WTC11 (cell line): ENCODE data around the gene MCCC2. TPM values are rescaled to one million over a fixed set of nuclear protein-coding genes. Genes with fewer than 3 reads are reported as not detected.

Source experiments
- ATAC-seq: fragments of 200-7000 bp; cut with Tn5 transposase; 2 replicates; pipeline ENCODE4 v1.10.0; 2021; ENCODE audit warnings: mild to moderate bottlenecking, moderate library complexity
- CTCF ChIA-PET: fragments of 300-600 bp; sonication (Branson Sonifier 250); formaldehyde crosslinking; loops from one replicate; lab custom pipeline; 2021; ENCODE audit warnings: antibody characterized with exemption; lab: Charles Lee
- POLR2A ChIA-PET: fragments of 350-600 bp; sonication (Branson Sonifier 250); formaldehyde crosslinking; loops from one replicate; lab custom pipeline; 2021; ENCODE audit warnings: antibody characterized with exemption; lab: Charles Lee
- DNase-seq: peaks from one replicate; pipeline ENCODE4 v3.0.0; 2021; ENCODE audit warnings: low spot score
- H3K27ac Mint-ChIP-seq: 2 replicates; pipeline ENCODE4 v1.8.0; 2021; ENCODE audit warnings: mixed read lengths
- H3K27me3 Mint-ChIP-seq: 2 replicates; pipeline ENCODE4 v1.8.0; 2021; ENCODE audit warnings: low read depth, mild to moderate bottlenecking, moderate library complexity, mixed read lengths
- H3K36me3 Mint-ChIP-seq: 2 replicates; pipeline ENCODE4 v1.8.0; 2021; ENCODE audit warnings: mixed read lengths
- H3K4me1 Mint-ChIP-seq: 2 replicates; pipeline ENCODE4 v1.8.0; 2022; ENCODE audit warnings: mixed read lengths
- H3K4me3 Mint-ChIP-seq: 2 replicates; pipeline ENCODE4 v1.8.0; 2021; ENCODE audit warnings: mild to moderate bottlenecking, moderate library complexity, mixed read lengths
- H3K9me3 Mint-ChIP-seq: 2 replicates; pipeline ENCODE4 v1.8.0; 2021; ENCODE audit warnings: mixed read lengths
- EMX1 ChIP-seq: fragments of 250-450 bp; sonication (Bioruptor Pico); IDR thresholded peaks from 2 replicates; pipeline ENCODE4 v1.8.0; 2021; ENCODE audit warnings: mild to moderate bottlenecking
- SOX15 ChIP-seq: fragments of 250-450 bp; sonication (Bioruptor Pico); IDR thresholded peaks from 2 replicates; pipeline ENCODE4 v1.9.0; 2021; ENCODE audit warnings: mild to moderate bottlenecking
- TCF7 ChIP-seq: sonication (generic); formaldehyde crosslinking; IDR thresholded peaks from 2 replicates; pipeline ENCODE4 v1.8.0; 2022; ENCODE audit warnings: mild to moderate bottlenecking, low read depth, missing genetic modification reagents, moderate library complexity
- ZBTB21 ChIP-seq: sonication (generic); formaldehyde crosslinking; IDR thresholded peaks from 2 replicates; pipeline ENCODE4 v1.8.1; 2023; ENCODE audit warnings: mild to moderate bottlenecking, missing genetic modification reagents, borderline replicate concordance
- total RNA-seq: library from RNA; stranded (reverse); gene quantifications from 3 replicates; pipeline ENCODE4 v1.2.3, GENCODE V29; 2021
- TF ChIP-seq, protein P1 (sequence below): fragments of 200-600 bp; IDR thresholded peaks from 2 replicates; pipeline ENCODE4 v1.8.0; 2022; ENCODE audit warnings: antibody characterized with exemption
- TF ChIP-seq, protein P2 (sequence below): sonication (generic); formaldehyde crosslinking; IDR thresholded peaks from 2 replicates; pipeline ENCODE4 v1.8.1; 2023; ENCODE audit warnings: mild to moderate bottlenecking, moderate library complexity, missing genetic modification reagents
- TF ChIP-seq, protein P3 (sequence below): fragments of 250-450 bp; sonication (Bioruptor Pico); IDR thresholded peaks from 2 replicates; pipeline ENCODE4 v1.9.0; 2021; ENCODE audit warnings: mild to moderate bottlenecking
- TF ChIP-seq, protein P4 (sequence below): sonication (generic); formaldehyde crosslinking; IDR thresholded peaks from 2 replicates; pipeline ENCODE4 v1.8.1; 2023; ENCODE audit warnings: mild to moderate bottlenecking, missing genetic modification reagents, borderline replicate concordance
- TF ChIP-seq, protein P5 (sequence below): sonication (generic); formaldehyde crosslinking; IDR thresholded peaks from 2 replicates; pipeline ENCODE4 v1.8.0; 2022; ENCODE audit warnings: missing genetic modification reagents

The MCCC2 gene
- total RNA-seq, 1 experiment from 2014 or later = 65.0 TPM

DNA sequence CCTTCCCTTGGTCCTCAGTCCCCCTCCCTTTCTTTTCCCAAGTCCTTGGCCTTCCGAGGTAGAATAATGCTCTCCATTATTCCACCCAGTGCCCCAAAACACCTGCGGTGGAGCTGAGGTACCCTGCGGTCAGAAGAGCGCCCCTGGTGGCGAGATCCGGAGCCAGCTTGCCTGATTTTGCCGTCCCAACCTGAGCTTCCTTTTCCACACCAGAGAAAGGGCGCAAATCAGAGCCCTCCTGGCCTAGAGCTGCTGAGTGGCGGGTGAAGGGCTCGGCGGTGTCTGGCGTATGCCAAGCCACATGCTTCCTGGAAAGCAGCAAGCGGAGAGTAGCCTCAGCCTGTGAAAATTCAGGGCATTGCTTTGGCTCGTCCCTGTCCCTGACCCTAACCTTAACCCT, 110.8 kb downstream of the MCCC2 start:
- POLR2A ChIA-PET = no interaction called here
- ATAC-seq (peak; percentile 87), DNase-seq (peak; percentile 79)
- H3K9me3 Mint-ChIP-seq = peaks cover 4% of the 10 kb centered on the region; the same call in 1 of the 2 replicates
- H3K27ac Mint-ChIP-seq = no peak overlapping the region
- no peak for TF ChIP-seq EMX1 (CRISPR knock-in tag)
- TF ChIP-seq, protein P1, sequence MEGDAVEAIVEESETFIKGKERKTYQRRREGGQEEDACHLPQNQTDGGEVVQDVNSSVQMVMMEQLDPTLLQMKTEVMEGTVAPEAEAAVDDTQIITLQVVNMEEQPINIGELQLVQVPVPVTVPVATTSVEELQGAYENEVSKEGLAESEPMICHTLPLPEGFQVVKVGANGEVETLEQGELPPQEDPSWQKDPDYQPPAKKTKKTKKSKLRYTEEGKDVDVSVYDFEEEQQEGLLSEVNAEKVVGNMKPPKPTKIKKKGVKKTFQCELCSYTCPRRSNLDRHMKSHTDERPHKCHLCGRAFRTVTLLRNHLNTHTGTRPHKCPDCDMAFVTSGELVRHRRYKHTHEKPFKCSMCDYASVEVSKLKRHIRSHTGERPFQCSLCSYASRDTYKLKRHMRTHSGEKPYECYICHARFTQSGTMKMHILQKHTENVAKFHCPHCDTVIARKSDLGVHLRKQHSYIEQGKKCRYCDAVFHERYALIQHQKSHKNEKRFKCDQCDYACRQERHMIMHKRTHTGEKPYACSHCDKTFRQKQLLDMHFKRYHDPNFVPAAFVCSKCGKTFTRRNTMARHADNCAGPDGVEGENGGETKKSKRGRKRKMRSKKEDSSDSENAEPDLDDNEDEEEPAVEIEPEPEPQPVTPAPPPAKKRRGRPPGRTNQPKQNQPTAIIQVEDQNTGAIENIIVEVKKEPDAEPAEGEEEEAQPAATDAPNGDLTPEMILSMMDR = peak; percentile 90
- TF ChIP-seq, protein P2, sequence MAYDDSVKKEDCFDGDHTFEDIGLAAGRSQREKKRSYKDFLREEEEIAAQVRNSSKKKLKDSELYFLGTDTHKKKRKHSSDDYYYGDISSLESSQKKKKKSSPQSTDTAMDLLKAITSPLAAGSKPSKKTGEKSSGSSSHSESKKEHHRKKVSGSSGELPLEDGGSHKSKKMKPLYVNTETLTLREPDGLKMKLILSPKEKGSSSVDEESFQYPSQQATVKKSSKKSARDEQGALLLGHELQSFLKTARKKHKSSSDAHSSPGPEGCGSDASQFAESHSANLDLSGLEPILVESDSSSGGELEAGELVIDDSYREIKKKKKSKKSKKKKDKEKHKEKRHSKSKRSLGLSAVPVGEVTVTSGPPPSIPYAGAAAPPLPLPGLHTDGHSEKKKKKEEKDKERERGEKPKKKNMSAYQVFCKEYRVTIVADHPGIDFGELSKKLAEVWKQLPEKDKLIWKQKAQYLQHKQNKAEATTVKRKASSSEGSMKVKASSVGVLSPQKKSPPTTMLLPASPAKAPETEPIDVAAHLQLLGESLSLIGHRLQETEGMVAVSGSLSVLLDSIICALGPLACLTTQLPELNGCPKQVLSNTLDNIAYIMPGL (CRISPR knock-in tag) = peak; percentile 63; the same call in 1 of the 2 replicates
- TF ChIP-seq SOX15 (CRISPR knock-in tag) = no peak
- no peak for TF ChIP-seq ZBTB21 (CRISPR knock-in tag)
- CTCF ChIA-PET = interaction anchor here (0.6 to 2.9 kb wide), 49 partner anchors 9 to 622 kb away, joined by 3 to 19 read pairs (median 4); partner anchors contain the start of genes CARTPT, MCCC2, MRPS27 and PTCD2
- no peak overlapping the region for H3K4me3 Mint-ChIP-seq
- H3K4me1 Mint-ChIP-seq = peaks cover 34% of the 10 kb centered on the region
- no peaks in the 10 kb centered on the region for H3K36me3 Mint-ChIP-seq
- H3K27me3 Mint-ChIP-seq = peaks cover 2% of the 10 kb centered on the region; the same call in 1 of the 2 replicates

DNA sequence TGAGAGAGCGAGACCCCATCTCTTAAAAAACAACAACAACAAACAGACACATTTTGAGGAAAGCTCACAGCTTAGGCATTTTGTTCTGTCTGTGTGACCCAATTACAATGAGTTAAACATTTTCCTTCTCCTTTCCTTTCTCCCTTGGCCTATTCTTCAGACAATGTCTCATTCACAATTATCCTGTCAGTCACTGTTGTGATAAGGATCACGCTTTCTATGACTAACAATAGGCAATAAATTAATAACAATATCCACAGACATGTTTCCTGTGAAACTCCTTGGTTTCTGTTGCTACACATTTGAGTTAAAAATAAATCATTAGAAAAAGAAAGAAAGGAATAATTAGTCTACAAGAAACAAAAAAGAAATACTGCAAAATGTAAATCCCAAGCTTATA, 112.1 kb downstream of the MCCC2 start:
- ATAC-seq (no peak), DNase-seq (no peak)
- H3K9me3 Mint-ChIP-seq = peaks cover 4% of the 10 kb centered on the region; the same call in 1 of the 2 replicates
- H3K36me3 Mint-ChIP-seq = no peaks in the 10 kb centered on the region
- ChIA-PET POLR2A (no interaction called here), CTCF (interaction anchor here (1.0 to 2.9 kb wide), 3 partner anchors 10 to 98 kb away, joined by 3 to 19 read pairs (median 10); no protein-coding TSS in a partner anchor)
- peaks cover 33% of the 10 kb centered on the region for H3K4me1 Mint-ChIP-seq
- no peak overlapping the region for H3K27ac Mint-ChIP-seq
- peaks cover 2% of the 10 kb centered on the region; the same call in 1 of the 2 replicates for H3K27me3 Mint-ChIP-seq
- TF ChIP-seq, protein P3, sequence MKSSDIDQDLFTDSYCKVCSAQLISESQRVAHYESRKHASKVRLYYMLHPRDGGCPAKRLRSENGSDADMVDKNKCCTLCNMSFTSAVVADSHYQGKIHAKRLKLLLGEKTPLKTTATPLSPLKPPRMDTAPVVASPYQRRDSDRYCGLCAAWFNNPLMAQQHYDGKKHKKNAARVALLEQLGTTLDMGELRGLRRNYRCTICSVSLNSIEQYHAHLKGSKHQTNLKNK (CRISPR knock-in tag) = no peak
- TF ChIP-seq, protein P4, sequence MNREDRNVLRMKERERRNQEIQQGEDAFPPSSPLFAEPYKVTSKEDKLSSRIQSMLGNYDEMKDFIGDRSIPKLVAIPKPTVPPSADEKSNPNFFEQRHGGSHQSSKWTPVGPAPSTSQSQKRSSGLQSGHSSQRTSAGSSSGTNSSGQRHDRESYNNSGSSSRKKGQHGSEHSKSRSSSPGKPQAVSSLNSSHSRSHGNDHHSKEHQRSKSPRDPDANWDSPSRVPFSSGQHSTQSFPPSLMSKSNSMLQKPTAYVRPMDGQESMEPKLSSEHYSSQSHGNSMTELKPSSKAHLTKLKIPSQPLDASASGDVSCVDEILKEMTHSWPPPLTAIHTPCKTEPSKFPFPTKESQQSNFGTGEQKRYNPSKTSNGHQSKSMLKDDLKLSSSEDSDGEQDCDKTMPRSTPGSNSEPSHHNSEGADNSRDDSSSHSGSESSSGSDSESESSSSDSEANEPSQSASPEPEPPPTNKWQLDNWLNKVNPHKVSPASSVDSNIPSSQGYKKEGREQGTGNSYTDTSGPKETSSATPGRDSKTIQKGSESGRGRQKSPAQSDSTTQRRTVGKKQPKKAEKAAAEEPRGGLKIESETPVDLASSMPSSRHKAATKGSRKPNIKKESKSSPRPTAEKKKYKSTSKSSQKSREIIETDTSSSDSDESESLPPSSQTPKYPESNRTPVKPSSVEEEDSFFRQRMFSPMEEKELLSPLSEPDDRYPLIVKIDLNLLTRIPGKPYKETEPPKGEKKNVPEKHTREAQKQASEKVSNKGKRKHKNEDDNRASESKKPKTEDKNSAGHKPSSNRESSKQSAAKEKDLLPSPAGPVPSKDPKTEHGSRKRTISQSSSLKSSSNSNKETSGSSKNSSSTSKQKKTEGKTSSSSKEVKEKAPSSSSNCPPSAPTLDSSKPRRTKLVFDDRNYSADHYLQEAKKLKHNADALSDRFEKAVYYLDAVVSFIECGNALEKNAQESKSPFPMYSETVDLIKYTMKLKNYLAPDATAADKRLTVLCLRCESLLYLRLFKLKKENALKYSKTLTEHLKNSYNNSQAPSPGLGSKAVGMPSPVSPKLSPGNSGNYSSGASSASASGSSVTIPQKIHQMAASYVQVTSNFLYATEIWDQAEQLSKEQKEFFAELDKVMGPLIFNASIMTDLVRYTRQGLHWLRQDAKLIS (CRISPR knock-in tag) = no peak
- TF ChIP-seq TCF7 (CRISPR knock-in tag) = no peak
- TF ChIP-seq, protein P5, sequence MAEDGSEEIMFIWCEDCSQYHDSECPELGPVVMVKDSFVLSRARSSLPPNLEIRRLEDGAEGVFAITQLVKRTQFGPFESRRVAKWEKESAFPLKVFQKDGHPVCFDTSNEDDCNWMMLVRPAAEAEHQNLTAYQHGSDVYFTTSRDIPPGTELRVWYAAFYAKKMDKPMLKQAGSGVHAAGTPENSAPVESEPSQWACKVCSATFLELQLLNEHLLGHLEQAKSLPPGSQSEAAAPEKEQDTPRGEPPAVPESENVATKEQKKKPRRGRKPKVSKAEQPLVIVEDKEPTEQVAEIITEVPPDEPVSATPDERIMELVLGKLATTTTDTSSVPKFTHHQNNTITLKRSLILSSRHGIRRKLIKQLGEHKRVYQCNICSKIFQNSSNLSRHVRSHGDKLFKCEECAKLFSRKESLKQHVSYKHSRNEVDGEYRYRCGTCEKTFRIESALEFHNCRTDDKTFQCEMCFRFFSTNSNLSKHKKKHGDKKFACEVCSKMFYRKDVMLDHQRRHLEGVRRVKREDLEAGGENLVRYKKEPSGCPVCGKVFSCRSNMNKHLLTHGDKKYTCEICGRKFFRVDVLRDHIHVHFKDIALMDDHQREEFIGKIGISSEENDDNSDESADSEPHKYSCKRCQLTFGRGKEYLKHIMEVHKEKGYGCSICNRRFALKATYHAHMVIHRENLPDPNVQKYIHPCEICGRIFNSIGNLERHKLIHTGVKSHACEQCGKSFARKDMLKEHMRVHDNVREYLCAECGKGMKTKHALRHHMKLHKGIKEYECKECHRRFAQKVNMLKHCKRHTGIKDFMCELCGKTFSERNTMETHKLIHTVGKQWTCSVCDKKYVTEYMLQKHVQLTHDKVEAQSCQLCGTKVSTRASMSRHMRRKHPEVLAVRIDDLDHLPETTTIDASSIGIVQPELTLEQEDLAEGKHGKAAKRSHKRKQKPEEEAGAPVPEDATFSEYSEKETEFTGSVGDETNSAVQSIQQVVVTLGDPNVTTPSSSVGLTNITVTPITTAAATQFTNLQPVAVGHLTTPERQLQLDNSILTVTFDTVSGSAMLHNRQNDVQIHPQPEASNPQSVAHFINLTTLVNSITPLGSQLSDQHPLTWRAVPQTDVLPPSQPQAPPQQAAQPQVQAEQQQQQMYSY = no peak
- TF ChIP-seq, all 79 proteins: peak for 0
- no peak overlapping the region for H3K4me3 Mint-ChIP-seq
